ENCODE results near the gene WSB1. TPM values are rescaled to one million over a fixed set of nuclear protein-coding genes. Genes with fewer than 3 reads are reported as not detected.

Gene WSB1
- total and polyA plus RNA-seq, 4 donors = 245 to 335 (median 256) TPM

GRCh38 chr17:27340575-27340974 lies 46.7 kb downstream of the WSB1 start:
- Histone ChIP-seq H3K4me3 (ENCODE audit: low read depth, low read length) (no peak overlapping the region), H3K9me3 (ENCODE audit: control insufficient read depth, insufficient read depth, low read length) (no peaks in the 10 kb centered on the region), H3K27ac (ENCODE audit: low read depth, low read length) (no peak overlapping the region), H3K27me3 (ENCODE audit: control insufficient read depth, insufficient read depth, low read length) (no peaks in the 10 kb centered on the region), H3K36me3 (ENCODE audit: control insufficient read depth, insufficient read depth, low read length) (no peaks in the 10 kb centered on the region), H3K4me1 (ENCODE audit: control insufficient read depth, insufficient read depth, low read length) (peaks cover 42% of the 10 kb centered on the region)
- 93% methylated on average over 2 of the region's 7 CpGs for WGBS (ENCODE audit: insufficient coverage)
- DNase-seq (ENCODE audit: low read depth in 4 of 6, low spot score in 6 of 6) = no peak

DNA sequence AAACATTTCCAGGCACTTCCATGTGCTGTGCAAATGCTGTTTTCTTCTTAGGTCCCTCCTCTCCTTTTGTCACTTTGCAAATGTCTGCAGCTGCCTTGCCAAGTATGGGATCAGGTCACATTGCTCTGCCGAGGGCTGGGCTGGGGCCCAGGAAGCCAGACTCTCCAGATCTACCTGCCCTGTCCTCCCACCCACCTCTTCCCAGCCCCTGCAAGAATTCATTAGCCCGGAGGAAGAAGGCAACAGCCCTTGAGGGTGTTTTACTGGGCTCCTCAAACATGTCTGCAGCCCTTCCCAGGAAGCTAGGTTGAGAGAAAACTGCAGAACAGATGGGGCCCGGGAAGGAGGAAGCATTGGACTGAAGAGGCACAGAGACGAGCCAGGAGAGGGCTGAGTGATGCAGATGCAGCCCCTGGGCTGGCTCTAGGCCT lies 47.1 kb downstream of the WSB1 start:
- H3K9me3 ChIP-seq (ENCODE audit: control insufficient read depth, insufficient read depth, low read length) = no peaks in the 10 kb centered on the region
- H3K27ac ChIP-seq (ENCODE audit: low read depth, low read length) = no peak overlapping the region
- H3K4me1 ChIP-seq (ENCODE audit: control insufficient read depth, insufficient read depth, low read length) = peaks cover 45% of the 10 kb centered on the region
- H3K4me3 ChIP-seq (ENCODE audit: low read depth, low read length) = no peak overlapping the region
- no peaks in the 10 kb centered on the region for H3K36me3 ChIP-seq (ENCODE audit: control insufficient read depth, insufficient read depth, low read length)
- DNase-seq (ENCODE audit: low read depth in 4 of 6, low spot score in 6 of 6) = peak in 2 of 6 donors; percentile 43 to 65
- H3K27me3 ChIP-seq (ENCODE audit: control insufficient read depth, insufficient read depth, low read length) = no peaks in the 10 kb centered on the region
- WGBS (ENCODE audit: insufficient coverage) = 28% methylated on average over 4 of the region's 4 CpGs

- no peak for DNase-seq (ENCODE audit: low read depth in 4 of 6, low spot score in 6 of 6)
- no peak overlapping the region for H3K27ac ChIP-seq (ENCODE audit: low read depth, low read length)
- no peaks in the 10 kb centered on the region for H3K27me3 ChIP-seq (ENCODE audit: control insufficient read depth, insufficient read depth, low read length)
- no peak overlapping the region for H3K4me3 ChIP-seq (ENCODE audit: low read depth, low read length)
- WGBS (ENCODE audit: insufficient coverage) = 69% methylated on average over 2 of the region's 4 CpGs
- no peaks in the 10 kb centered on the region for H3K36me3 ChIP-seq (ENCODE audit: control insufficient read depth, insufficient read depth, low read length)
- H3K4me1 ChIP-seq (ENCODE audit: control insufficient read depth, insufficient read depth, low read length) = peaks cover 50% of the 10 kb centered on the region
- H3K9me3 ChIP-seq (ENCODE audit: control insufficient read depth, insufficient read depth, low read length) = no peaks in the 10 kb centered on the region
Observed at GRCh38 chr17:27342059-27342458, 48.1 kb downstream of the WSB1 start.

GRCh38 chr17:27343294-27343693 lies 49.4 kb downstream of the WSB1 start:
- Histone ChIP-seq H3K27ac (ENCODE audit: low read depth, low read length) (no peak overlapping the region), H3K4me3 (ENCODE audit: low read depth, low read length) (no peak overlapping the region), H3K36me3 (ENCODE audit: control insufficient read depth, insufficient read depth, low read length) (no peaks in the 10 kb centered on the region), H3K4me1 (ENCODE audit: control insufficient read depth, insufficient read depth, low read length) (peaks cover 50% of the 10 kb centered on the region), H3K27me3 (ENCODE audit: control insufficient read depth, insufficient read depth, low read length) (no peaks in the 10 kb centered on the region), H3K9me3 (ENCODE audit: control insufficient read depth, insufficient read depth, low read length) (no peaks in the 10 kb centered on the region)
- peak in 2 of 6 donors; percentile 70 to 89 for DNase-seq (ENCODE audit: low read depth in 4 of 6, low spot score in 6 of 6)
- 35% methylated on average over 3 of the region's 3 CpGs for WGBS (ENCODE audit: insufficient coverage)

DNA sequence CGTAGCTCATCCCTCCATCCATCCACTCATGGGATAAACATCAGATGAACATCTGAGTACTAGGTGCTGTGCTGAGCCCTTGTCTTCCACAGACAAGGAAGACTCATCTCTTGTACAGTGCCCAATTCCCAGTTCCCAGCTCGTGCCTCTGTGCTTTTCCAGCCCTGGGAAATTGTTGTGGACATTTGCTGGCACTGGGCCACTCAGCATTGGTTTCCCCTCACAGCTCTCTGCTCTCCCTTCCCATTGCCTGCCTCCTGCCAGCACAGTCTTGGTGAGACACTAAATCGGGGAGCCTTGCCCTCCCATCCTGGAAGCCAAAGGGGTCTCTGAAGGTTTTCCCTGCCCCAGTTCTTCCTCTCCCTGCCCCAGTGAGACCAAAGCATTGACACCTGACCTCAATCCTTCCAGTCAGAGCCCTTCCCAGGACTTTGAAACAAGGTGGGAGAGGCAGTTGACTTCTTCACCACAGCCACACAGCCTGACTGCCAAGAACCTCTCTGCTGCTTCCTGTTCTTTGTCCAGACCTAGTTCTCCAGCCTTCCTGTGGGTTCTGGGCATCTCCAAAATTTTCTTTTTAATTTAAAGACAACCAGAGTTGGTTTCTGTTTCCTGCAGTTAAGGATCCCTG lies 50.2 kb downstream of the WSB1 start:
- peak overlapping the region; percentile 29 for H3K27ac ChIP-seq (ENCODE audit: low read depth, low read length)
- H3K9me3 ChIP-seq (ENCODE audit: control insufficient read depth, insufficient read depth, low read length) = no peaks in the 10 kb centered on the region
- H3K4me3 ChIP-seq (ENCODE audit: low read depth, low read length) = no peak overlapping the region
- H3K4me1 ChIP-seq (ENCODE audit: control insufficient read depth, insufficient read depth, low read length) = peaks cover 55% of the 10 kb centered on the region
- no peaks in the 10 kb centered on the region for H3K36me3 ChIP-seq (ENCODE audit: control insufficient read depth, insufficient read depth, low read length)
- 51% methylated on average over 3 of the region's 3 CpGs for WGBS (ENCODE audit: insufficient coverage)
- H3K27me3 ChIP-seq (ENCODE audit: control insufficient read depth, insufficient read depth, low read length) = no peaks in the 10 kb centered on the region
- DNase-seq (ENCODE audit: low read depth in 4 of 6, low spot score in 6 of 6) = peak in 2 of 6 donors; percentile 48 to 62

DNA sequence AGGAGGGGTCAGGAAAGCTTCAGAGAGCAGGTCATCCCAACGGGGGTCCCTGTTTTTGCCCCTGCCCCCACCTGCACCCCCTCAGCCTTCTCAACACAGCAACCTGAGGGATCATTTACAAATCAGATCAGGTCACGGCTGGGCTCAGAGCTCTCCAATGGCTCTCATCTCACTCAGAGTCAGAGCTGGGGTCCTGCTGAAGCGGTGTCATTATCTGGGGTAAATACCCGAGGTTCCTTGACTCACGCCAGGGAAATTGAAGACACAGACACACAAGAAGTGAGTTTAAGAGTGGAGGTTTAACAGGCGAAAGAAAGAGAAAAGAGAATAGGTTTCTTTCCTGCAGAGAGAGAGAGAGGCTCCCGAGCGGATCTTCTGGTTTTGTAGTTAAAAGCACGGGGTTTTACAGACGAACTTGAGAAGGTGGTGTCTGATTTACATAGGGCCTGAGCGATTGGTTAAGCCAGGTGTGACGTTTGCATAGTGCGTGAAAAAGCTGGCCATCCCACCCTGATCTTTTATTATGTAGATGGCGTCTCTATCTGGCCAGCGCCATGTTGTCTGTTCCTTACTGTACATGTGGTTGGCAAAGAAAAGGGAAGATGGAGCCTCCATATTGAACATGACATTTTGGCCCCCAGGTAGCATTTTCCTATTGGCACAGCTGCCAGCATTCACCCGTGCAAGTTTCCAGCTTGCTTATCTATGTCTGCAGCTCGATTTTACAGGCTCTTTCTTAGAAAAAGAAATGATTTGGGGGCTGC lies 51.4 kb downstream of the WSB1 start:
- no peaks in the 10 kb centered on the region for H3K9me3 ChIP-seq (ENCODE audit: control insufficient read depth, insufficient read depth, low read length)
- peak in 5 of 6 donors; percentile 69 to 99 (median 87) for DNase-seq (ENCODE audit: low read depth in 4 of 6, low spot score in 6 of 6)
- no peaks in the 10 kb centered on the region for H3K36me3 ChIP-seq (ENCODE audit: control insufficient read depth, insufficient read depth, low read length)
- H3K27me3 ChIP-seq (ENCODE audit: control insufficient read depth, insufficient read depth, low read length) = no peaks in the 10 kb centered on the region
- H3K4me3 ChIP-seq (ENCODE audit: low read depth, low read length) = no peak overlapping the region
- WGBS (ENCODE audit: insufficient coverage) = 10% methylated on average over 11 of the region's 17 CpGs
- H3K27ac ChIP-seq (ENCODE audit: low read depth, low read length) = peak overlapping the region; percentile 51
- peaks cover 53% of the 10 kb centered on the region for H3K4me1 ChIP-seq (ENCODE audit: control insufficient read depth, insufficient read depth, low read length)

DNA sequence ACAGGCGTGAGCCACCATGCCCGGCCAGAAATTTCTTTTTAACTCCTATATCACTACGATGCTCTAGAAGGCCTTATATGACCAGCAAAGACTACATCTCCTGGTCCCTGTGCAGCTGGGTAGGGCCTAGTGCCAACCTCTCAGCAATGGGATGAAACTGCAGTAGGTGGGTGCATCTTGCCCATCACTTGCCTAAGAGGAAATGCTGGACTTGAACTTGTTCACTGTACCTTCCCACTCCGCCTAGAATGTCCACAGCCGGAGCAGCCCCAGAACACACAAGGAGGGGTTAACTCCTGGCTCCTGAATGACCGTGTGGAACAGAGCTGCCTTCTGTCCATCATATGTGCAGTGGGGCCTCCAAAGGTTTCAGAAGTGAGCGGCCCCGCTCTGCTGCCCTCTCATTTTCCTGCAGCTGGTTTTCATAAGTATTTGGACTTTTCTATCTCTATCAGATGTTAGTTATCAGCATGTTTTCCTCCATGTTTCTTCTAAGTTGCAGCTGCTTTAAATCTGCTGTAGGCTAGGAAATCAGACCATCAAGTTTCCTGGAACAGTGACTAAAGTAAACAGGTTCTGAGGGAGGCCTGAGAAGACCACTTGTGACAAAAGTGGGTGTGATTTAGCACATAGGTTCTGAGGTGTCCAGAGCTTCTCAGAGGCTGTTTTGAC lies 52.5 kb downstream of the WSB1 start:
- Histone ChIP-seq H3K36me3 (ENCODE audit: control insufficient read depth, insufficient read depth, low read length) (no peaks in the 10 kb centered on the region), H3K4me3 (ENCODE audit: low read depth, low read length) (no peak overlapping the region), H3K27ac (ENCODE audit: low read depth, low read length) (no peak overlapping the region), H3K9me3 (ENCODE audit: control insufficient read depth, insufficient read depth, low read length) (no peaks in the 10 kb centered on the region), H3K27me3 (ENCODE audit: control insufficient read depth, insufficient read depth, low read length) (no peaks in the 10 kb centered on the region), H3K4me1 (ENCODE audit: control insufficient read depth, insufficient read depth, low read length) (peaks cover 43% of the 10 kb centered on the region)
- WGBS (ENCODE audit: insufficient coverage) = 88% methylated on average over 5 of the region's 8 CpGs
- no peak for DNase-seq (ENCODE audit: low read depth in 4 of 6, low spot score in 6 of 6)

DNA sequence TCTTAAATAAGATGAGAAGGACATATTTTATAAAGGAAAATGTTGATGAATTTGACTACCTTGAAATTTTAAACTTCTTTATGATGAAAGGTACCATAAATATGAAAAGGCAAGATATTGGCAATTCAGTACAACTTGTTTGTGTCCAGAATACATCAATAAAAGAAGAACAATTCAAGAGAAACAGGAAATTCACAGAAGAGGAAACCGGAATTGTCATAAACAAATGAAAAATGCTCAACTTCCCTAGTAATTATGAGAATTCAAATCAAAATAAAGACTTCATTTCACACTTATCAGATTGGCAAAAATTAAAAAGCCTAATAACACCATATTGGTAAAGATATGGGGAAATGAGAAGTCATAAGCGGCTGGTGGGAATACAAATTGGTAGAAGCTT lies 54.3 kb downstream of the WSB1 start:
- no peaks in the 10 kb centered on the region for H3K27me3 ChIP-seq (ENCODE audit: control insufficient read depth, insufficient read depth, low read length)
- H3K27ac ChIP-seq (ENCODE audit: low read depth, low read length) = no peak overlapping the region
- H3K4me3 ChIP-seq (ENCODE audit: low read depth, low read length) = no peak overlapping the region
- no peak for DNase-seq (ENCODE audit: low read depth in 4 of 6, low spot score in 6 of 6)
- no peaks in the 10 kb centered on the region for H3K36me3 ChIP-seq (ENCODE audit: control insufficient read depth, insufficient read depth, low read length)
- H3K4me1 ChIP-seq (ENCODE audit: control insufficient read depth, insufficient read depth, low read length) = peaks cover 36% of the 10 kb centered on the region
- WGBS (ENCODE audit: insufficient coverage) = no CpG with 5 or more reads among the region's 2 CpGs
- H3K9me3 ChIP-seq (ENCODE audit: control insufficient read depth, insufficient read depth, low read length) = no peaks in the 10 kb centered on the region

DNA sequence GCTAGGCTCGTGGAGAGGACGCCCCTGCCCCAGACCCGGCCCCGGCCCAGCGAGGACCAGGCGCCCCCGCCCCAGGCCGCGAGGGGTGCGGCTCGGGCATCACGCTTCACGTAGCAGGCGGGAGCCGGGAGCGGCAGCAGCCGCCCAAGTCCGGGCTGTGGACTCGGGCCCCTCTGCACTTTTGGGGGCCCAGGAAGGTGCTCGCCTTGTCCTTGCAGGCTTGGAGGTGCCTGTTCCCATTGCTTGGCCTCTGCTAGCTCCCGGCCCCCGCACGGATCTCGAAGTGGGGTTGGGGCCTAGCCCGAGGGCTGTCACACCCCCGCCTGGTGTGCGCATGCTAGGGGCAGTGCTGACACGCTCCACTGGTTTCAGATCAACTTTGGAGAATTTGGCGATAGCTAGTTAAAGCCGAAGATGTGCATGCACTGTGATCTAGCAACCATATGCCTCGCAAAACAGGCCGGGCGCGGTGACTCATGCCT lies 55.7 kb downstream of the WSB1 start:
- Histone ChIP-seq H3K9me3 (ENCODE audit: control insufficient read depth, insufficient read depth, low read length) (no peaks in the 10 kb centered on the region), H3K4me3 (ENCODE audit: low read depth, low read length) (no peak overlapping the region), H3K36me3 (ENCODE audit: control insufficient read depth, insufficient read depth, low read length) (no peaks in the 10 kb centered on the region), H3K27ac (ENCODE audit: low read depth, low read length) (no peak overlapping the region), H3K4me1 (ENCODE audit: control insufficient read depth, insufficient read depth, low read length) (peaks cover 32% of the 10 kb centered on the region), H3K27me3 (ENCODE audit: control insufficient read depth, insufficient read depth, low read length) (no peaks in the 10 kb centered on the region)
- 59% methylated on average over 34 of the region's 34 CpGs for WGBS (ENCODE audit: insufficient coverage)
- DNase-seq (ENCODE audit: low read depth in 4 of 6, low spot score in 6 of 6) = no peak

All from spinal cord (tissue), 10 donors.